HG03442 (cell line): ENCODE data around the gene STXBP6.
"Not testable (repeated sequence)": the region's sequence is repeated elsewhere in the genome, so short reads cannot be mapped to it uniquely, and the experiment has no call there.

Experiments
- ATAC-seq: cut with Tn5 transposase; IDR thresholded peaks from one replicate; pipeline ENCODE4 v1.9.1; 2021; ENCODE audit warnings: mild to moderate bottlenecking, moderate library complexity; ENCODE audit not compliant: unreplicated experiment

Gene STXBP6

DNA sequence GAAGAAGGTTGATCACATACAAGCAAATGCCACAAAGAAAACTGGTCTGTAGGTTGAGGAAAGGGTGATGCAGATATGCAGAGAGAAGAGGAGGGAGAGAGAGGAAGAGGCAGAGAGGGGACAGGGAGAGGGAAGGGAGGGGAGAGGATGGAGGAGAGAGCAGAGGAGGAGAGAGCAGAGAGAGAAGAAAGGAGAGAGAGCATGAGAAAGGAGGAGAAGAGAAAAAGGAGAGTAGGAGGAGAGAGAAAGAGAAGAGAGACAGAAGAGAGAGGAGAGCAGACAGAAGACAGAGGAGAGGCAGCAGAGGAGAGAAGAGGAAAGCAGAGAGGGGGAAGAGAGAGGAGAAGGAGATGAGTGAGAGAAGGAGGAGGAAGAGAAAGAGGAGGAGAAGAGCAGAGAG is 59.2 kb downstream of the STXBP6 start:
- ATAC-seq = no peak

DNA sequence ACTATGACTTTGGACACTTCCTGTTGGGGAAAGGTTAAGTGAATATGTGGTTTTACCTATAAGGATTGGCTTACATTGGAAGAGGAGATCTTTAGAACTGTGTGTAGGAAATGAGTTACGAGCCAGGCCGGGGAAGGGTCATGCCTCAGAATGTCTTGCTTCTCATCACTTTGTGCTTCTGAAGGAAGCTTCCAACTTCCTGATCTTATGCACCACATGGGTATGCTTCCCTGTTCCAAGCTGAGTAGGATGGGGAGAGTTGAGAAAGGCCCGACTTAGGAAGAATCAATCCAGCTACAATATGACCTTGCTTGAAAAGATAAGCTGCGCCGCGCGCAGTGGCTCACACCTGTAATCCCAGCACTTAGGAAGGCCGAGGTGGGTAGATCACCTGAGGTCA is 59.9 kb downstream of the STXBP6 start:
- ATAC-seq = no peak

DNA sequence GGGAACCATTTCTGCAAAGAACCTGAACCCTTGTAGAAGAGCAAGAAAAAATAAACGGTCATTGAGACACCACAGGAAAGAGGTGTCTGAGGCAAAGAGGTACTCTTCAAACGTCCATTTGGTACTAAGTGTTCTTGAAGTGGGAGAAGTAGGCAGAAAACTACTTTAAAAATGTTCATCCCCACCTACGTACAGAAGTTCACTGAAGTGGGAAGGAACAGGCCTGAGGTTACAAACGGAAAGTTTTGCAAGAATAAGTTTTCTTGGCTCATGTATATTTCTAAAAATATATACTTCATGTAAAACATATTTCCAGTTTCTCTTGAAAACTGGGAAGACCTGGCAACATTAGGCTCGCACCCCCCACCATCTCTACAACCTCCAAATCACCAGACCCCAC is 61.2 kb downstream of the STXBP6 start:
- no peak for ATAC-seq

DNA sequence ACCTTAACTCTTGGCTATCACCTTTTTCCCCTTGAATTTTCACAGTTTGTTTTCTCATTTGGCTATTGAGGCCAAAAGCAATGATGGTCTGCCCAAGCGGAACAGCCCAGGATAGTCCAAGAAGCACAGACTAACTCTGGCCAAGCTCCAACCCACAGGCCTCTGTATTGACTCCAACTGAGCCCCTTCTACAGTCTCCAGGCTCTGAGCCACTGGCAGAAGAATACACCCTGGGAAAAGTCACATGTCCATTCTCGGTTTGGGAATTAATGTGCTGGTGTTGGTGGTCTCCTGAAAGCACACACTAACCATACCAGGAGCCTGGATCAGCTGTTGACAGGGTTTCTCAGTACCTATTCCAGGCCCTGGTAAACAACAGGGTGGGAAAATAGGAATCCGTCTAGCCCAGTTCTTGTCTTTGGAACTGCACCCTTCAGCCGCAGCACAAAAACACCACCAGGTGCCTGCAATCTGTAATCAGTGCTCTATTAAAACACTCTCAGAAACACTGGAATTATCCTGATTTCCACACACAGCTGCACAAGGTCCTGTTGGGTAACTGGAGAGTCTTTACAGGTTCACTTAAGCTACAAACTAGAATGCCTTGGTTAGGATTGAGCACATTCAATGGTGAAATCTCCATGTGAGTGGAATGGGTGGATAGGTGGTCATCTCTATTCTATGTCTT is 63.6 kb downstream of the STXBP6 start:
- ATAC-seq = no peak

DNA sequence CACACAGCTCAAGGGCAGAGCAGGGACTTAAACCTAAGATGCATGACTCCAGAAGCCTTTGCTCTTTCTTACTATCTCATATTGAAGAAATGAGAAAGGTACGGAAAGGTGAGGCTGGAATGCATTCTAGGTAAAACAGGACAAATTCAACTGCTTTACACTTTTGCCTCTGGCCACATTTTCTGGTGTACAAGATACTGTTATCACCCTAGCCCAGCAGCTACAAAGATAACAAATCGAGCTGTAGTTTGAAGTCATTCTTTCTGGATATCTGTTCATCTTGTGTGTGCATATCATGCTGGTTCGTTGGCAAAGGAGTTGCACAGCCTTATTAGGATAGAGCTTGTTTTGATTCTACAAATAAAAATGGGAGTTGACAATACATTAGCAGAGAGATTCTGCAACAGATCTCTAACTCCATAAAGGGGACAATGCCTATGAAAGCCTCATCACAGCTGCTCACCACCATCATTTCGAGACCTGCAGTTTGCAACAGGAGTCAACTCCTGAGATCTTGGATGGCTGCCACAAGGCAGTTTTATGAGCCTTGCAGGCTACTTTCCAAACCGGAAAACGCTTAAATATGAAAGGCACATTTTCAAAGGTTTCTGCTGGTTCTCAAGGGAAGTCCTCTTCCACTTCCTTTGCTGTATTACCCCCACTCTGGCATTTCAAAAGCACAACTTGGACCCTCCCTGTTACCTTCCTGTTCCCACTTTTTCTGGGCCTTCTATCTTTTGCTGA is 64.9 kb downstream of the STXBP6 start:
- ATAC-seq = no peak

DNA sequence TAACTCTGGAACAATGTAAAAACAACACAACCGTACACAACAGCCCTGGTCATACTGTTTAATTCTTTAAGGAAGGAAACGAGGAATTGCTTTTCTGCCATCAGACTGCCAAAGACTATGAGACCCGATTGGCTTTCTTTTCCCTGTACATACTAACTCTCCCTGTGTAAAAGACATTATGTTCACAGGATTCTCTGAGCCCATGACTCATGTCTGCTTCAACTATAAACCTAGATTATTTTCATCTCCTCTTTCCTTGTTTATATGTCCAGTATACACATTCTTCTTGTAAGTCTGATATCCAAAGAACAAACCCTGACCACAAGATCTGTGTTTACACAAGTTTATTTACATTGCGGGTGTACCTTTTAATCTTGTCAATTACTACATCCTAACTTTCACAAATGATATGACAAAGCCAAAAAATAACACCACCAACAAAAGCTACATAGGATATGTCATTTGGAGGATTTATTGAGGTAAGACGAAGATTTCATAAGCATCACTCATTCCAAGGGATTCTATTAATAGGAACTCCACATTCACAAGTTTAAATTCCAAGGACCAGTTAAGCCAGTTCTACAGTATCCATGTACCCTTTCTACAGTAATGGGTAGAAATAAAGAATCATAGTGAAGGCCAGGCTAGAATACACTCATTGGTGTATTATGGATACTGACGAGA is 67.3 kb downstream of the STXBP6 start:
- ATAC-seq = no peak

DNA sequence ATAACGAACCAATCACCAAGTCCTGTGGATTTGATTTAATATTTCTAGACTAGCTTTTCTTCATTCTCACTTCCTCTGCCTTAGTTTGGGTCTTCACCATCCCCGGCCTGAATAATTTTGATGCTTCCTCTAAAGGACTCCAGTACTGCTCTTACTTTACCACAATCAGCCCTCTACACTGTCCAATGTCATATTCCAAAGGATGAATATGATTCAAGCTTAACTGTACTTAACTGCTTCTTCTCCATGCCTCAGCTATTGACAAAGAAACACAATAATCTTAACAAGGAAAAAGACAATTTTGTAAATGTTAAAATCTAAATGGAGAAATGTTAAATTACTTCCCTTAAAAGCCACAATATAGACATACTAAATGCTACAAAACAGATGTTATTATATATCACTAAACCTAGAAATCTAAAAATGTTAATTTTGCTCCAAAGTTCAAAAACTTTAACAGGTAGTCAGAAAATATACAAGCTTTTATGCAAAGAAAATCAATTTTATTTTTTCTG is 70.2 kb downstream of the STXBP6 start:
- ATAC-seq = no peak

DNA sequence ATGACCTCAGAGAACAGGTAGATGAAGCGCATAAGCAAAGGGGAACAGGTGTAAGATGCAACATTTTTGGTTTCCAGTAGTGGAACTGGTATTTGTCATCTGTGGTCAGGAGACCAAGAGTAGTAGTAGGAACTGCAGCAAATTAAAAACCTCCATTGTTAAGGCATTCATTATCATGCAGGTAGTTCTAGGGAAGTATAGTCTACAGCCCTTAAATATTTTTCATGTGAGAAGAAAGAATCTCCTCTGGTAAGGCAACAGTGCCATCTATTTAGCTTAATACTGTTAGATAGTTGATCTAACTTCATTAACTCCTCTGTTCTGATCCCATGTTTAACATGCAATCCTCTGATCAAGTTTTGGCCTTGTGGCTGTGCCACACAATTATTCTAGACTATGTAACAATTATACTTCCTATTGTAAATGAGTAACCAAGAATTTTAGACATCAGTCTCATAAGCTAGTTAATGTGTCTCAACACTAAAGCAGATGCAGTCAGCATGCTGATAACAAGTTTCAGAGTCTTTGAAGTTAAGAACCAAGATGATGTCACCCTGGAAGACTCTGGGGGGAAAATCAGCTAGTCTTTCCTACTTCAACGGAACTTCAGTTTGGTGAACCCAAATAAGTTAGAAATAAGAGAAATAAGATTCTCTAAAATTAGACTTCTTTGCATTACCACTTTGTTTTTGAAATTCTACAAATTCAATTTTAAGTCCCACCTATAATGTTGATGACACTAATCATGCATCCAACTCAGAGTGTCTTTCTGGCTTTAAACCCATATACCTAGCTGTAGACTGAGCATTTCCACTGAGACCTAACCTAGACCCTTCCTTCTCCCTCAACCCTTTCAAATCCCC is 70.9 kb downstream of the STXBP6 start:
- peak; percentile 76 for ATAC-seq

DNA sequence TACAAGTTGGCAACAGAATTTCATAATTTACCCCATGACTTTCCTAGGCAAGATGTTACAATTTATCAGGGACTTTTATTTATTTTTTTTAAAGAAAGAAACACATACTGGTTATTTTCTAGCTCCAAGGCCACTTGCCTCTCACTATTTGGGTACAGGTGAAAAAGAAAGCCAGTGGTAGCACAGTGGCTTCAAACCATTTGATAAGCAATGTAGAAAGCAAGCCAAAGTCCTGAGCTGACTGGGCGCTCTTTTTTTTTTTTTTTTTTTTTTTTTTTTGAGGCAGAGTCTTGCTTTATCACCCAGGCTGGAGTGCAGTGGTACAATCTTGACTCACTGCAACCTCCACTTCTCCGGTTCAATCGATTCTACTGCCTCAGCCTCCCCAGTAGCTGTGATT is 73.3 kb downstream of the STXBP6 start:
- ATAC-seq = no peak

DNA sequence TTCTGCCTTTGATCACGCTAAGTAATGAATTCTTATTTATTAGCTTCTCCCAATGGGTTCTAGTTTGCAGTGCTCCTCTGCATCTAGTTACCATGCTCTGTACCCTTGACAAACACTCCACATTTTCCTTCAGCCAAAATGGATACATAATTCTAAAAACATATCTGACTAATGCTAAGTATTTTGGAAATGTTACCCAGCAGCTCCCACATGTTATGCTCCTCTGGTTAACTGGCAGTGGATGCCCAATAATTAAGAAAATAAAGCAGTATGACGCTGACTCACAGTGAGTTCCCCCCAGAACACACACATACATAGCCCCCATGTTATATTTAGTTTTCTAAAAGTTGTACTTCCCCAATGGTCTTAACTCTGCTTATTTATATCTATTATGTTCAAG is 74.6 kb downstream of the STXBP6 start:
- ATAC-seq = no peak

DNA sequence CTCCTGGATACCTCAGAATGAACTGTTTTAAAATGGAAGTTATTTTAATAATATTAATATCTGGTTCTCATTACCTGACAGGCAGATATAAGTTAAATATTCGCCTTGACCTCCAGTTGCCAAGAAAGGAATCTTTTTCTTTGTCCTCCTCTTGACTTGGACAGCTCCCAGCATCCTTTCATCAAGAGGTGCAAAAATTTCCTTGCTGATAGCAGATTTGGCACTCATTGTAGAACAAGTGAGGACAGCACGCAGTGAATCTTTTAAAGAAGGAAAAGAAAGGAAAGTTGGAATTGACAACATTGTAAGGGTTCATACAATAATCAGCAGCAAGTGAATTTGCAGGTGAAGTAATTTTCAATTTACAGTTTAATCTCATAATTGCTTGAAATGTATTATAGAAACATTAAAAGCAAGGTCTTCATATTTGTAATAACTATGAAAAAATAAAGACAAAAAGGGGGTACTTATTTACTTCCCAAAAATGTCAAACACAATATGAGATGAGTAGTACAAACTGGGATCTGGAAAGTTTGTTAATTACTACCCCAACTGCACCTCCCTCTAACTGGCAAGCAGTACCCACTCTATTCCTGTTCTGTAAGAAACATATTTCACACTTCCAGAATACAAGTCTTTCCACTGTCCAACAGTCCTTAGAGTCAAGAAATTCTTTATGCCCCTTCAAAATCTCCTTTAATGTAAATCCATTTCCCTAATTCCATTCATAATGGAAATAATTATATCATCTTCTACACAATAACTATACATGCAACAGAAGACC is 75.2 kb downstream of the STXBP6 start:
- ATAC-seq = no peak

DNA sequence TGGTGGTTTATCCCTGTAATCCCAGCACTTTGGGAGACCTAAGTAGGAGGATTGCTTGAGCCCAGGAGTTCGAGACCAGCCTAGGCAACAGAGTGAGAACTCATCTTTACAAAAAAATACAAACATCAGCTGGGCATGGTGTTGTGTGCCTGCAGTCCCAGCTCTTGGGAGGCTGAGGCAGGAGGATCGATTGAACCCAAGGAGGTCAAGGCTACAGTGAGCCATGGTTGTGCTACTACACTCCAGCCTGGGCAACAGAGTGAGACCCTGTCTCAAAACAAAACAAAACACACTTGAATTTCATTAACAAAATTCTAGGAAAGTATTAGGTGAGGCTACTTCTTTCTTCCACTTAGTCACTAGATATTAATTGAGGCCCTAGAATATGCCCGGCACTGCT is 77.1 kb downstream of the STXBP6 start:
- no peak for ATAC-seq

DNA sequence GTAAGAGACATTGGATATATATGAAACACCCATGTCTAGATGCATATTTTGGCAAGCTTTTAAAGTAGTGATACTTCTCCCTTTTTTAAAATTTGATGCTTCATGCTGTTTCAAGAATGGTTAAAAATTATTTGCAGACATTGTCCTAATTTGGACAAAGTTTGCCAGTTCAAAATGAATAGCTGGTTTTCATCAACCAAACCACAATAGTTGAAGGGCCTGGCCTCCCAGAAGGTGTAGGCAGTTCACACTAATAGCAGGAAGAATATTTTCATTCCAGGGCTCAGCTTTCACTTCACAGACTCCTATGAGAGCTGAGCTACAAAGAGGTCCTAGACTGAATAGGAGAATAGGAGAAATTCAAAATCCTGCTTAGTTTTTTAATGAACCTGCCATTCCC is 78.7 kb downstream of the STXBP6 start:
- no peak for ATAC-seq

DNA sequence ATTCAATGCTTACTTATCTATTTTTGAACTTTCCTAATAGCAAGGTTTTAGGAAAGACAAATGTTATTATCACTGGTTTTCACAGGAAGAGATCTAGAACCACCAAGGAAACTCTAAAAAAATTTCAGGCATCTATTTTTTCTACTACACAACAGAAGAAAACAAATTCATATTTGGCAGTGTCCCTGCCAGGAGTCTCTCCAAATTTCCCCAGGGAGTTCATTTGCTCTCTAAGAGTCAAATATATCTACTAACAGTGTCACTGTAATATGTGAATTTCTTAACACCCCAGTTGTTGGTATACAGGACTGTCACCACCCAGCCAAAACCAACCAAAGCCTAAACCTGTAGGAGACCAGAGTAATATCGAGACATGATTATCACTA is 83.4 kb downstream of the STXBP6 start:
- no peak for ATAC-seq

DNA sequence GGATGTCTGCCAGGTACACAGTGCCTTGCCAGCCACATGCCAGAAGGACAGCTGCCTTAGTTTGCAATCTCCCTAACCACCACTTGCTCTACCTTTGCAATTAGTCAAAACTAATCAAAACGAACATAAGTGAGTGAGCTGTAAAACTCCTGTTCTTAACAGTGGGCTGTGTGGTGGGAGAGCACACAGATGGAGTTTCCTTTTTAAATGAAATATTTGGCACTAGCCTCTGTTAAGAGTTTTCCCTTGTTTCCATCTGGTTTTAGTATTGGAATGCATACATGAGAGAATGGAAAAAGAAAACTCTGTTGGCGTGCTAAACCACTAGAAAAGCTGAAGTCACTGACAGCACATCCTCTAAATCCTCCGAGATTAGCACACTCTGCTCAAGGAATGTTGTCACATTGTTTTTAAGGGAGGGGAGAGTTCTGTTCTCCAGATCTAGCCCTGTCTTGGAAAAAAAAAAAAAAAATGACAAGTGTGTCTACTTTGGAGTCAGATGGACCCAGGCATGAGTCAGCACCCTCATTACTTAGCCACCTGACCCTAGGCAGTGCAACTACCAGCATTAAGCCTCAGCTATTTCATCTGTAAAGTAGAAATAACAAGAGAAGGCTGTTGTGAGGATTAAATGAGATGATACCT is 83.9 kb downstream of the STXBP6 start:
- no peak for ATAC-seq

DNA sequence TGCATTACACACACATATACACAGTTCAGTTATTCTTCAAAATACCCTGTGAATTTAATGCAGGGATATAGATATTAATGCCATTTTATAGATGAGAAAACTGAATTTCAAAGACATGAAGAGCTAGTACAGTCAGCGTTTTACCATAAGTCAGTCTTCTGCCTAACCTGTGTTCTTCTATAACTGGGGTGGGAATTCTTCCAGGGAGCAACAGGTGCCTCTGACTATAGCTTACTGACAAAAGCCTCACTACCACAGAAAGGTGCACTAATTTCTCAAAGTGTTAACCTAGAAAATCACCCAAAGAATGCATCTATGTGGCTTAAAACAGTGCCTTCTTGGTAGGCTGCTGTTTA is 84.4 kb downstream of the STXBP6 start:
- no peak for ATAC-seq

DNA sequence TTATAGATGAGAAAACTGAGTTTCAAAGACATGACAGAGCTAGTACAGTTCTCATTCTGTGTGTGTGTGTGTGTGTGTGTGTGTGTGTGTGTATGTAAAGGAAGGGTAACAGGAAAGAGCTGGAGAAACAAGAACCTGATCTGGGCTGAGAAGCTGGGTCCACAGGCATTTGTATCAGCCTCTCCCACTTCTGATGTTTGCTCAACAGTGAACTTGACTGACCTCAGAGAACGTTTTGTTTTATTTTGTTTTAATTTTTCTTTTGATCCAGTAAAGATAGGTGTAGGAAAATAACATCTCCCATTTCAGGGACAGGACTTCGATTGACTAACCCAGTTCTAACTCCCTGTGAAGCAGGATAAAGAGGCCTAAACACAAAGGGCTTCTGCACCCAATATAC is 85.4 kb downstream of the STXBP6 start:
- ATAC-seq = no peak

DNA sequence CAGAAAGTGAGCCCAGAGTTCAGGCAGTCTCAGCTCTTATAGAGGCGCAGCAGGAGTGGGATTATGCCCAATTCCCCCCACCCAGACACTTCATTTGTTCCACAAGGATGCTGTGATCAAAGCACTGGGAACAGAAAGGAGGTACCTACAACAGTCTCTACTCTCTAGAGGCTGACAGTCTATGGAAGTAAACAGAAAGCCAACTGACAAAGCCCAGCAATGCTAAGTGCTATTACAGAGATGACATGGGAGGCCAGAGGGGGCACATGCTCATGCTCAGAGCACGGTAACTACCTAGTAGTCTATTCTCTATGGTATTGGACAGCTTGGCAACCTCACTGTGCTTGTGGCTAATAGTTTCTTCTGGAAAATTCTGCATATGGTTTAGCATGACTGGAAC is 85.9 kb downstream of the STXBP6 start:
- ATAC-seq = no peak

DNA sequence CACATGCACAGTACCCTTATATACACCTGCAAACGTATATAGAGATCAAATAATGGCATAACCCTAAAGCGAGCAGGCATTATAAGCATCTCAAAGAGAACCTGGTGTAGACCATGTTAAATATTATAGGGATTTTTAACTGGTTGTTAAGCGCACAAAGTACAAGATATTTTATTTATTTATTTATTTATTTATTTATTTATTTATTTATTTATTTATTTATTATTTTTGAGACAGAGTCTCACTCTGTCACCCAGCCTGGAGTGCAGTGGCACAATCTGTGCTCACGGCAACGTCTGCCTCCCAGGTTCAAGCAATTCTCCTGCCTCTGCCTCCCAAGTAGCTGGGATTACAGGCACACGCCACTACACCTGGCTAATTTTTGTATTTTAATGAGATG is 87.8 kb downstream of the STXBP6 start:
- not testable (repeated sequence) for ATAC-seq

DNA sequence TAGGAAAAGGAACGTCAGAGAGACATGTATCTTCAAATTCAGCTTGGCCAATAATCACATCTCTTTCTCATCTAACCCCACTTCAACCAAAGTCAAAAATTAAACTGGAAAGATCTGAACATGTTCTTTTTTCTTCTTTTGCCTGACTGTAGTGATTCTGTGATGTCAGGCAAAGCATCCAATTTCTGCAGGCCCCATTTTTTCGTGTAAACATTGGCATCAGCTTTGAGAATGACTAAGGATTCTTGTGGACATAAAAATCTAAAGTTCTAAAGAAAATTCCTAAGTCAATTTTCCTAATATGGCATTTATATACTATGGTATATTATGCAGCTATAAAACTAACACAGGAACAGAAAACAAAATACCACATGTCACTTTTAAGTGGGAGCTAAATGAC is 89.1 kb downstream of the STXBP6 start:
- no peak for ATAC-seq
